ENCODE data around the gene GPATCH4. TPM values are rescaled to one million over a fixed set of nuclear protein-coding genes. Genes with fewer than 3 reads are reported as not detected.
"Not testable (repeated sequence)": the region's sequence is repeated elsewhere in the genome, so short reads cannot be mapped to it uniquely, and the experiment has no call there.

The GPATCH4 gene
- total and polyA plus RNA-seq, 7 experiments from 2014 or later = 33.3 to 59.1 (median 46.1) TPM

DNA sequence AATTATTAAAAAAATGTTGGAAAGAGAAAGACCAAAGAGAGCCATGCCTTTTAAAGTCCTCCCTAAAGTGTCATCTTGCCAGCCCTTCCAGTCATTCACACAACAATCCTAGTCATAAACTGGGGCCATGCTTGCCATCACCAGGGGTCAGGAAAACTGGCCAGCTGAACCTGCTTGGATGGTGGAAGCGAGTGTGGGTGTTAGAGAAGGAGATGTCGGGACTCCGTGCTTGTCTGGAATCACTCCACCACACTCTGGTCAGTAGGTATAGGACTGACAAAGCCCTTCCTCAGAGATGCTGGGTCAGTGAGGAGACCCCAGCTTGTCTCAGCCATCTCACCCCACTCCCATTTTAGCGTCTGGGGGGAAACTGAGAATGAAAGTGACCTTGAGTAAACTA is 14.7 kb upstream of the GPATCH4 start:
- ATAC-seq (no peak), DNase-seq (no peak)
- no peak overlapping the region for H3K4me3 Mint-ChIP-seq
- CTCF ChIA-PET = interaction anchor here (0.5 kb wide), 1 partner anchor 162 kb away, joined by 5 read pairs; no protein-coding TSS in a partner anchor
- Histone ChIP-seq H3K4me1 (ENCODE audit: control insufficient read depth in 2 of 2, insufficient read depth in 2 of 2, low read length in 2 of 2) (no peaks in the 10 kb centered on the region), H3K4me3 (ENCODE audit: low read length) (no peak overlapping the region), H3K27me3 (ENCODE audit: control insufficient read depth in 2 of 2, insufficient read depth in 2 of 2, low read length in 2 of 2) (peaks cover 0 to 5% of the 10 kb centered on the region in 2 donors), H3K36me3 (ENCODE audit: control insufficient read depth in 2 of 3, insufficient read depth in 3 of 3, low read length in 3 of 3) (no peaks in the 10 kb centered on the region), H3K27ac (ENCODE audit: low read depth, low read length) (no peak overlapping the region), H3K9me3 (ENCODE audit: control insufficient read depth in 2 of 3, low read length in 3 of 3) (no peaks in the 10 kb centered on the region)
- H3K9me3 Mint-ChIP-seq = no peaks in the 10 kb centered on the region
- H3K4me1 Mint-ChIP-seq = peaks cover 0 to 5% (median 0%) of the 10 kb centered on the region in 7 donors
- H3K27me3 Mint-ChIP-seq = peaks cover 36 to 70% (median 43%) of the 10 kb centered on the region in 5 donors
- no peak overlapping the region for H3K27ac Mint-ChIP-seq
- no peaks in the 10 kb centered on the region for H3K36me3 Mint-ChIP-seq
- intact Hi-C loops (cut with micrococcal nuclease) = no loop called here
- POLR2A ChIA-PET = interaction anchor here (1.3 kb wide), 1 partner anchor 34 kb away, joined by 3 read pairs; no protein-coding TSS in a partner anchor

GRCh38 chr1:156612666-156613065 is 11.4 kb upstream of the GPATCH4 start:
- Histone ChIP-seq H3K4me3 (ENCODE audit: low read length) (no peak overlapping the region), H3K36me3 (ENCODE audit: control insufficient read depth in 2 of 3, insufficient read depth in 3 of 3, low read length in 3 of 3) (no peaks in the 10 kb centered on the region), H3K4me1 (ENCODE audit: control insufficient read depth in 2 of 2, insufficient read depth in 2 of 2, low read length in 2 of 2) (peaks cover 0 to 4% of the 10 kb centered on the region in 2 donors), H3K27ac (ENCODE audit: low read depth, low read length) (no peak overlapping the region), H3K27me3 (ENCODE audit: control insufficient read depth in 2 of 2, insufficient read depth in 2 of 2, low read length in 2 of 2) (no peaks in the 10 kb centered on the region), H3K9me3 (ENCODE audit: control insufficient read depth in 2 of 3, low read length in 3 of 3) (no peaks in the 10 kb centered on the region)
- POLR2A ChIA-PET = interaction anchor here (1.0 kb wide), 1 partner anchor 22 kb away, joined by 3 read pairs; no protein-coding TSS in a partner anchor
- no peak overlapping the region for H3K27ac Mint-ChIP-seq
- CTCF ChIA-PET = interaction anchor here (0.9 to 1.8 kb wide), 4 partner anchors 12 to 167 kb away, joined by 4 to 7 read pairs (median 6); no protein-coding TSS in a partner anchor
- H3K27me3 Mint-ChIP-seq = peaks cover 12 to 55% (median 20%) of the 10 kb centered on the region in 5 donors
- H3K9me3 Mint-ChIP-seq = no peaks in the 10 kb centered on the region
- intact Hi-C loops (cut with micrococcal nuclease) = no loop called here
- no peak overlapping the region for H3K4me3 Mint-ChIP-seq
- ATAC-seq (no peak), DNase-seq (no peak)
- no peaks in the 10 kb centered on the region for H3K36me3 Mint-ChIP-seq
- H3K4me1 Mint-ChIP-seq = peaks cover 0 to 12% (median 6%) of the 10 kb centered on the region in 7 donors

GRCh38 chr1:156610072-156610471 is 8.8 kb upstream of the GPATCH4 start:
- H3K27ac Mint-ChIP-seq; ATAC-seq; H3K27me3 ChIP-seq (ENCODE audit: control insufficient read depth in 2 of 2, insufficient read depth in 2 of 2, low read length in 2 of 2); H3K27ac ChIP-seq (ENCODE audit: low read depth, low read length); H3K4me3 ChIP-seq (ENCODE audit: low read length); H3K4me1 ChIP-seq (ENCODE audit: control insufficient read depth in 2 of 2, insufficient read depth in 2 of 2, low read length in 2 of 2); H3K9me3 ChIP-seq (ENCODE audit: control insufficient read depth in 2 of 3, low read length in 3 of 3); intact Hi-C loops (cut with micrococcal nuclease); H3K36me3 ChIP-seq (ENCODE audit: control insufficient read depth in 2 of 3, insufficient read depth in 3 of 3, low read length in 3 of 3); DNase-seq; POLR2A ChIA-PET; H3K4me3 Mint-ChIP-seq; H3K36me3 Mint-ChIP-seq; H3K9me3 Mint-ChIP-seq: not testable (repeated sequence)
- H3K4me1 Mint-ChIP-seq = peaks cover 0 to 12% (median 6%) of the 10 kb centered on the region in 7 donors
- H3K27me3 Mint-ChIP-seq = peaks cover 0 to 41% (median 14%) of the 10 kb centered on the region in 5 donors
- CTCF ChIA-PET = interaction anchor here (1.2 kb wide), 1 partner anchor 224 kb away, joined by 3 read pairs; no protein-coding TSS in a partner anchor

DNA sequence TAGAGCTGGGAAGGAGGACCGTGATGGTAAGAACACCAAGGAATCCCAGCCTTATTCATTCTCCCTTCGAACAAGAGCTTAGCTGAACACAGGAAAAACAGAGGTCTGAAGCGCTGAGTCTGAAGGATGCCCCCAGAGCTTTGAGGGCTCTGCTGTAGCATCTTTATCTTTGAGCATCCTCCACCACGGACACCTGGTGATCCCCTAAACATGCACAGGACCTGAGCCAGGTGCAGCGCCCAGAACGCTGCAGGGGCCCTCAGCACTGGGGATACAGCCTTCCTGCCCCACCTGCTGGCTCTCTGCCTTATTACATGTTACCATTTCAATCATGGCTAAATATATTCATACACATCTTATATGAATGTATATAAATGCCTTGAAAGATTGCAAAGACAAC is 7.7 kb upstream of the GPATCH4 start:
- Histone ChIP-seq H3K9me3 (ENCODE audit: control insufficient read depth in 2 of 3, low read length in 3 of 3) (no peaks in the 10 kb centered on the region), H3K27ac (ENCODE audit: low read depth, low read length) (no peak overlapping the region), H3K4me3 (ENCODE audit: low read length) (no peak overlapping the region), H3K4me1 (ENCODE audit: control insufficient read depth in 2 of 2, insufficient read depth in 2 of 2, low read length in 2 of 2) (peaks cover 0 to 4% of the 10 kb centered on the region in 2 donors), H3K36me3 (ENCODE audit: control insufficient read depth in 2 of 3, insufficient read depth in 3 of 3, low read length in 3 of 3) (no peaks in the 10 kb centered on the region), H3K27me3 (ENCODE audit: control insufficient read depth in 2 of 2, insufficient read depth in 2 of 2, low read length in 2 of 2) (no peaks in the 10 kb centered on the region)
- ChIA-PET CTCF (interaction anchor here (0.7 to 1.8 kb wide), 19 partner anchors 8 to 225 kb away, joined by 3 to 26 read pairs (median 4); partner anchors contain the start of gene NAXE), POLR2A (interaction anchor here (0.5 to 1.7 kb wide), 6 partner anchors 17 to 168 kb away, joined by 3 to 5 read pairs (median 4); partner anchors contain the start of gene NAXE)
- Mint-ChIP-seq H3K36me3 (no peaks in the 10 kb centered on the region), H3K9me3 (no peaks in the 10 kb centered on the region), H3K27me3 (peaks cover 0 to 30% (median 14%) of the 10 kb centered on the region in 5 donors), H3K27ac (no peak overlapping the region), H3K4me1 (peaks cover 0 to 12% (median 6%) of the 10 kb centered on the region in 7 donors), H3K4me3 (no peak overlapping the region)
- DNase-seq = peak in 8 of 9 donors; percentile 34 to 66 (median 55)
- peak; percentile 82 for ATAC-seq
- intact Hi-C loops (cut with micrococcal nuclease) = loop anchor here (1.0 to 5.0 kb wide), 7 partner anchors 8 to 224 kb away; partner anchors contain the start of genes GPATCH4 (in 1 of the 2) and IQGAP3 (in 1 of the 2)

GRCh38 chr1:156608036-156608674 is 6.9 kb upstream of the GPATCH4 start:
- Histone ChIP-seq H3K27ac (ENCODE audit: low read depth, low read length) (no peak overlapping the region), H3K9me3 (ENCODE audit: control insufficient read depth in 2 of 3, low read length in 3 of 3) (no peaks in the 10 kb centered on the region), H3K4me1 (ENCODE audit: control insufficient read depth in 2 of 2, insufficient read depth in 2 of 2, low read length in 2 of 2) (peaks cover 0 to 4% of the 10 kb centered on the region in 2 donors), H3K4me3 (ENCODE audit: low read length) (no peak overlapping the region), H3K36me3 (ENCODE audit: control insufficient read depth in 2 of 3, insufficient read depth in 3 of 3, low read length in 3 of 3) (no peaks in the 10 kb centered on the region), H3K27me3 (ENCODE audit: control insufficient read depth in 2 of 2, insufficient read depth in 2 of 2, low read length in 2 of 2) (no peaks in the 10 kb centered on the region)
- intact Hi-C loops (cut with micrococcal nuclease) = loop anchor here (1.0 to 5.0 kb wide), 6 partner anchors 24 to 223 kb away; partner anchors contain the start of gene IQGAP3 (in 1 of the 2)
- ATAC-seq (peak; percentile 97), DNase-seq (peak in 7 of 9 donors; percentile 55 to 79 (median 72))
- Mint-ChIP-seq H3K4me1 (peaks cover 0 to 12% (median 6%) of the 10 kb centered on the region in 7 donors), H3K27me3 (peaks cover 0 to 27% (median 14%) of the 10 kb centered on the region in 5 donors), H3K36me3 (no peaks in the 10 kb centered on the region), H3K27ac (no peak overlapping the region), H3K9me3 (no peaks in the 10 kb centered on the region), H3K4me3 (no peak overlapping the region)
- ChIA-PET CTCF (interaction anchor here (0.6 to 1.8 kb wide), 24 partner anchors 9 to 224 kb away, joined by 3 to 26 read pairs (median 4); partner anchors contain the start of gene NAXE), POLR2A (interaction anchor here (0.5 to 1.7 kb wide), 7 partner anchors 16 to 158 kb away, joined by 3 to 5 read pairs (median 3); partner anchors contain the start of gene NAXE)

DNA sequence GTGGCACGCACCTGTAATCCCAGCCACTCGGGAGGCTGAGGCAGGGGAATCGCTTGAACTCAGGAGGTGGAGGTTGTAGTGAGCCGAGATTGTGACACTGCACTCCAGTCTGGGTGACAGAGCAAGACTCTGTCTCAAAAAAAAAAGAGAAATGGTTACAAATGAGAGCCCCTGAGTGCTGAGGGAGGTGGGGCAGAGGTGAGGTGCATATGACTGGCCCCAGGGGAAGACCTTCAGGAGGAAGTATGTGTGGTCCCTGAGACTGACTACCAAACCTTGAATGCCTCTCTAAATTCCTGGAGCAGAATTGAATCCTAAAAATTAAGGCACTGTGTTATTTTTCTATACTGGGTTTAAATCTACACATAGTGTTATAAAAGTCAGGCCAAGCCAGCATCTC is 6.1 kb upstream of the GPATCH4 start:
- DNase-seq; POLR2A ChIA-PET; CTCF ChIA-PET; H3K36me3 Mint-ChIP-seq; H3K4me3 Mint-ChIP-seq; H3K27ac Mint-ChIP-seq; ATAC-seq; H3K4me1 ChIP-seq (ENCODE audit: control insufficient read depth in 2 of 2, insufficient read depth in 2 of 2, low read length in 2 of 2); H3K27me3 ChIP-seq (ENCODE audit: control insufficient read depth in 2 of 2, insufficient read depth in 2 of 2, low read length in 2 of 2); H3K9me3 ChIP-seq (ENCODE audit: control insufficient read depth in 2 of 3, low read length in 3 of 3); H3K36me3 ChIP-seq (ENCODE audit: control insufficient read depth in 2 of 3, insufficient read depth in 3 of 3, low read length in 3 of 3); H3K9me3 Mint-ChIP-seq; H3K27ac ChIP-seq (ENCODE audit: low read depth, low read length); H3K4me3 ChIP-seq (ENCODE audit: low read length): not testable (repeated sequence)
- H3K27me3 Mint-ChIP-seq = peaks cover 0 to 21% (median 9%) of the 10 kb centered on the region in 5 donors
- H3K4me1 Mint-ChIP-seq = peaks cover 4 to 20% (median 13%) of the 10 kb centered on the region in 7 donors
- intact Hi-C loops (cut with micrococcal nuclease) = loop anchor here in 1 of 2 donors (5.0 kb wide), 1 partner anchor 35 kb away; the partner anchor contains the start of gene IQGAP3
